Endothelial cell of umbilical vein (primary cell): ENCODE data around the gene UBE2M.

ENCODE experiments used
- CTCF ChIP-seq, 2 donors: IDR thresholded peaks; 1 replicate in 1 of 2; 2 replicates in 1 of 2; pipeline ENCODE4 v1.5.1; 2011; ENCODE audit warnings: low read length in 2 of 2, mild to moderate bottlenecking in 2 of 2, moderate library complexity in 2 of 2, control low read depth in 1 of 2, inconsistent platforms in 1 of 2, low read depth in 1 of 2; ENCODE audit not compliant: insufficient read depth in 1 of 2; ENCODE audit errors: extremely low read depth in 1 of 2
- MAX ChIP-seq: IDR thresholded peaks from 2 replicates; pipeline ENCODE4 v1.6.1; 2011; ENCODE audit not compliant: insufficient read depth, insufficient read length

GRCh38 chr19:58555920-58556621 lies 2.3 kb downstream of the UBE2M start:
- no peak for TF ChIP-seq CTCF (IDR thresholded peaks at IDR 0.05; ENCODE audit: extremely low read depth in 1 of 2, insufficient read depth in 1 of 2, low read depth in 1 of 2, low read length in 2 of 2)
- no peak for TF ChIP-seq MAX
